PC-3 (cell line): Measurements from ENCODE around the gene FANK1.

Source experiments
- CTCF ChIP-seq: fragments of 300-600 bp; sonication (generic); conservative IDR thresholded peaks from 2 replicates; pipeline ENCODE4 v1.5.1; 2017; ENCODE audit warnings: antibody characterized with exemption, low read depth, mild to moderate bottlenecking, low read length
- EZH2 ChIP-seq: fragments of 300-600 bp; sonication (generic); IDR thresholded peaks from one replicate; pipeline ENCODE4 v1.6.1; 2017; ENCODE audit warnings: antibody characterized with exemption, mild to moderate bottlenecking, low read length; ENCODE audit not compliant: unreplicated experiment
- EZH2phosphoT487 ChIP-seq: fragments of 300-600 bp; sonication (generic); IDR thresholded peaks from 2 replicates; pipeline ENCODE4 v1.6.1; 2018; ENCODE audit warnings: mild to moderate bottlenecking, antibody characterized with exemption, low read length, borderline replicate concordance

GRCh38 chr10:125857185-125857760, 39.1 kb upstream of the FANK1 start:
- no peak for TF ChIP-seq CTCF
- no peak for TF ChIP-seq EZH2
- no peak for TF ChIP-seq EZH2phosphoT487
